ENCODE results near the gene TBXA2R.

DNA sequence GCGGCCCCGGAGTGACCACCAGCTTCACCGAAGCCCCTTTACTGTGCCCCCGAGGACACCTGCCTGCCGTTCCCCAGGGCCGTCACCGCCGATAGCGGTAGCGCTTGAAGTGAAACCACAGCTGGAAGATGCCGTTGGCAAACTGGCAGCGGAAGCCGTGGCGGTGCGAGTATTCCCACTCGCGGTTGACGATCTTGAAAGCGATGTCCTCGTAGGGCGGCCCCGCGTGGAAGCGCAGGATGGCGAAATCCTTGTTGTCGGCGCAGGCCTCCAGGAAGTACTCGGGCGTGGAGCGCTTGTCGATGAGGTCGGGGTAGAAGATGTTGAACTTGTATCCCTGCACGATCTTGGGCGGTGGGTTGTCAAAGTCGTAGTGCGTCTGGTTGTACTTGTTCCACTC is 5.2 kb upstream of the TBXA2R start:
- TF ChIP-seq, protein P1, sequence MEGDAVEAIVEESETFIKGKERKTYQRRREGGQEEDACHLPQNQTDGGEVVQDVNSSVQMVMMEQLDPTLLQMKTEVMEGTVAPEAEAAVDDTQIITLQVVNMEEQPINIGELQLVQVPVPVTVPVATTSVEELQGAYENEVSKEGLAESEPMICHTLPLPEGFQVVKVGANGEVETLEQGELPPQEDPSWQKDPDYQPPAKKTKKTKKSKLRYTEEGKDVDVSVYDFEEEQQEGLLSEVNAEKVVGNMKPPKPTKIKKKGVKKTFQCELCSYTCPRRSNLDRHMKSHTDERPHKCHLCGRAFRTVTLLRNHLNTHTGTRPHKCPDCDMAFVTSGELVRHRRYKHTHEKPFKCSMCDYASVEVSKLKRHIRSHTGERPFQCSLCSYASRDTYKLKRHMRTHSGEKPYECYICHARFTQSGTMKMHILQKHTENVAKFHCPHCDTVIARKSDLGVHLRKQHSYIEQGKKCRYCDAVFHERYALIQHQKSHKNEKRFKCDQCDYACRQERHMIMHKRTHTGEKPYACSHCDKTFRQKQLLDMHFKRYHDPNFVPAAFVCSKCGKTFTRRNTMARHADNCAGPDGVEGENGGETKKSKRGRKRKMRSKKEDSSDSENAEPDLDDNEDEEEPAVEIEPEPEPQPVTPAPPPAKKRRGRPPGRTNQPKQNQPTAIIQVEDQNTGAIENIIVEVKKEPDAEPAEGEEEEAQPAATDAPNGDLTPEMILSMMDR (IDR thresholded peaks at IDR 0.05): no peak
- TF ChIP-seq ZFX (IDR thresholded peaks at IDR 0.05; ENCODE audit: borderline replicate concordance): no peak

All from 22Rv1 (cell line).